HepG2 (cell line): Measurements from ENCODE around the gene TTC28. TPM values are rescaled to one million over a fixed set of nuclear protein-coding genes. Genes with fewer than 3 reads are reported as not detected.

Experiments
- ATAC-seq: fragments of 200-7000 bp; cut with Tn5 transposase; 3 replicates; pipeline ENCODE4 v1.9.1; 2020; ENCODE audit warnings: mild to moderate bottlenecking, moderate library complexity
- BruUV-seq: library from RNA; stranded (reverse); fragments of 400-500 nt; replicated peaks from 2 replicates; lab custom pipeline; 2021; lab: Mats Ljungman, UMichigan
- CTCF ChIA-PET: fragments of 300-600 bp; formaldehyde crosslinking; extraction: SDS; loops from one replicate; lab custom pipeline; 2021; ENCODE audit warnings: low total read pairs, inconsistent platforms, low intra/inter-chr PET ratio; lab: Yijun Ruan, JAX
- POLR2A ChIA-PET: fragments of 350-600 bp; sonication (Branson Sonifier 250); formaldehyde crosslinking; loops from one replicate; lab custom pipeline; 2020; ENCODE audit warnings: antibody characterized with exemption, inconsistent platforms; lab: Yijun Ruan, JAX
- DNase-seq: peaks from one replicate; pipeline ENCODE4 v3.0.0-alpha.2; 2015; ENCODE audit warnings: low spot score
- FAIRE-seq: peaks from 3 replicates; lab custom pipeline; 2011; peaks lifted over from hg19 to GRCh38; lab: Jason Lieb, UNC
- H2AFZ ChIP-seq: one replicate; pipeline ENCODE4 v1.6.1; 2011; ENCODE audit warnings: low read length, inconsistent platforms
- H3K27ac ChIP-seq: fragments of 300-600 bp; 3 replicates; pipeline ENCODE4 v1.8.0; 2011; ENCODE audit warnings: mixed run types, mild to moderate bottlenecking, mixed read lengths, low read length, inconsistent platforms; ENCODE audit not compliant: insufficient read depth; ENCODE audit errors: extremely low read length
- H3K27me3 ChIP-seq, 2 experiments: fragments of 200-600 bp in 1 of 2; 2 replicates in 1 of 2; 3 replicates in 1 of 2; pipeline versions ENCODE4 v1.6.0 to v1.8.0; 2011; ENCODE audit warnings: low read length in 2 of 2, mild to moderate bottlenecking in 2 of 2, moderate library complexity in 2 of 2, inconsistent platforms in 1 of 2; ENCODE audit not compliant: insufficient read depth in 2 of 2, control insufficient read depth in 1 of 2
- H3K36me3 ChIP-seq, 2 experiments: fragments of 200-600 bp in 1 of 2; replicated peaks in 1 of 2; 2 replicates in 1 of 2; 3 replicates in 1 of 2; pipeline versions ENCODE4 v1.5.1 to v1.8.0; 2011; ENCODE audit warnings: low read length in 2 of 2, inconsistent platforms in 1 of 2; ENCODE audit not compliant: insufficient read depth in 2 of 2, control insufficient read depth in 1 of 2
- H3K4me1 ChIP-seq: 2 replicates; pipeline ENCODE4 v1.5.1; 2012; ENCODE audit warnings: low read length, inconsistent platforms; ENCODE audit not compliant: insufficient read depth
- H3K4me2 ChIP-seq: 2 replicates; pipeline ENCODE4 v1.6.0; 2011; ENCODE audit warnings: low read depth, low read length, inconsistent platforms
- H3K4me3 ChIP-seq, 3 experiments: fragments of 200-600 bp in 1 of 3; sonication (generic), shearing (Covaris generic) in 1 of 3; replicated peaks in 1 of 3; 2 replicates each; pipeline ENCODE4 v1.5.1; 2011 to 2016; ENCODE audit warnings: low read length in 3 of 3, inconsistent platforms in 2 of 3, low read depth in 2 of 3, mild to moderate bottlenecking in 2 of 3, control low read depth in 1 of 3, mixed read lengths in 1 of 3; ENCODE audit not compliant: insufficient read depth in 1 of 3
- H3K79me2 ChIP-seq: one replicate; pipeline ENCODE4 v1.6.1; 2011; ENCODE audit warnings: low read length, inconsistent platforms; ENCODE audit not compliant: insufficient read depth
- H3K9ac ChIP-seq: 2 replicates; pipeline ENCODE4 v1.6.0; 2011; ENCODE audit warnings: mild to moderate bottlenecking, low read depth, low read length, inconsistent platforms; ENCODE audit not compliant: insufficient read depth
- H3K9me3 ChIP-seq: 2 replicates; pipeline ENCODE4 v1.5.1; 2012; ENCODE audit warnings: mild to moderate bottlenecking, low read length
- H4K20me1 ChIP-seq: 2 replicates; pipeline ENCODE4 v1.6.0; 2011; ENCODE audit warnings: inconsistent platforms, mild to moderate bottlenecking, low read length, moderate library complexity; ENCODE audit not compliant: insufficient read depth
- CREM ChIP-seq, 2 experiments: sonication (generic) in 1 of 2; formaldehyde crosslinking in 1 of 2; IDR thresholded peaks; 2 replicates each; pipeline versions ENCODE4 v1.4.0 to v1.6.1; 2016 to 2020; ENCODE audit warnings: antibody characterized with exemption in 1 of 2, mild to moderate bottlenecking in 1 of 2, missing genetic modification reagents in 1 of 2
- NCOA2 ChIP-seq: sonication (generic); formaldehyde crosslinking; IDR thresholded peaks from 2 replicates; pipeline ENCODE4 v1.8.0; 2022; ENCODE audit warnings: inconsistent platforms
- NR2F1 ChIP-seq, 2 experiments: fragments of 450-650 bp in 1 of 2; formaldehyde crosslinking in 1 of 2; IDR thresholded peaks; 2 replicates each; pipeline versions ENCODE4 v1.5.0 to v1.6.1; 2016 to 2020; ENCODE audit warnings: mild to moderate bottlenecking in 1 of 2, missing compliant biosample characterization in 1 of 2, missing genetic modification reagents in 1 of 2, moderate library complexity in 1 of 2
- RXRA ChIP-seq: sonication (generic); formaldehyde crosslinking; IDR thresholded peaks from 2 replicates; pipeline ENCODE4 v1.5.1; 2020; ENCODE audit warnings: missing genetic modification reagents
- SOX13 ChIP-seq, 3 experiments: fragments of 450-650 bp in 1 of 3; sonication (generic) in 1 of 3; formaldehyde crosslinking in 1 of 3; IDR thresholded peaks in 2 of 3; conservative IDR thresholded peaks in 1 of 3; 2 replicates each; pipeline versions ENCODE4 v1.5.0 to v1.6.1; 2016 to 2020; ENCODE audit warnings: antibody characterized with exemption in 1 of 3, mild to moderate bottlenecking in 1 of 3, missing compliant biosample characterization in 1 of 3, missing genetic modification reagents in 1 of 3, moderate library complexity in 1 of 3
- ZNF367 ChIP-seq: sonication (generic); formaldehyde crosslinking; IDR thresholded peaks from 2 replicates; pipeline ENCODE4 v1.4.0; 2020; ENCODE audit warnings: missing genetic modification reagents, borderline replicate concordance
- ZNF546 ChIP-seq: sonication (generic); formaldehyde crosslinking; conservative IDR thresholded peaks from 2 replicates; pipeline ENCODE4 v1.8.1; 2023; ENCODE audit warnings: mild to moderate bottlenecking, missing genetic modification reagents
- ZNF572 ChIP-seq: sonication (generic); formaldehyde crosslinking; IDR thresholded peaks from 2 replicates; pipeline ENCODE4 v1.5.1; 2020; ENCODE audit warnings: mild to moderate bottlenecking, missing genetic modification reagents
- ZNF737 ChIP-seq: sonication (generic); formaldehyde crosslinking; IDR thresholded peaks from 2 replicates; pipeline ENCODE4 v1.5.0; 2020; ENCODE audit warnings: missing genetic modification reagents, mild to moderate bottlenecking, borderline replicate concordance
- ZNF747 ChIP-seq: sonication (generic); formaldehyde crosslinking; IDR thresholded peaks from 2 replicates; pipeline ENCODE4 v1.8.1; 2023; ENCODE audit warnings: missing genetic modification reagents, mild to moderate bottlenecking, borderline replicate concordance
- ZNF839 ChIP-seq: sonication (generic); formaldehyde crosslinking; IDR thresholded peaks from 2 replicates; pipeline ENCODE4 v1.4.0; 2020; ENCODE audit warnings: missing genetic modification reagents, mild to moderate bottlenecking, borderline replicate concordance
- WGBS: methylation state at CpG from one replicate; pipeline ENCODE4 v1.1.6; 2017; ENCODE audit warnings: low lambda C conversion rate; 5-methylcytosine and 5-hydroxymethylcytosine counted together
- in situ Hi-C: cut with HindIII; loops from 2 replicates; pipeline ENCODE4 v1.10.0; 2017; ENCODE audit warnings: low pct_unique_long_range_greater_than_20kb; ENCODE audit not compliant: extremely low pct_ligation_motif_present
- intact Hi-C: fragments of 100-400 bp; cut with micrococcal nuclease; formaldehyde crosslinking; loops from one replicate; pipeline ENCODE4 v1.10.0; 2022; ENCODE audit not compliant: unreplicated experiment
- polyA plus RNA-seq, 8 experiments: library from polyadenylated mRNA; depleted of rRNA in 3 of 8; stranded (reverse) in 7 of 8; unstranded in 1 of 8; fragments of >200 nt; fragmentation: Illumina TruSeq in 4 of 8; extraction: Trizol in 4 of 8; gene quantifications; 2 replicates each; pipeline versions ENCODE4 v1.2.1 to v1.2.3, GENCODE V29; 2011 to 2016; ENCODE audit warnings: low read depth in 4 of 8, missing spikeins in 1 of 8, mixed read lengths in 1 of 8; ENCODE audit not compliant: insufficient read depth in 1 of 8
- total RNA-seq, 5 experiments: library from RNA; depleted of rRNA; stranded (reverse); fragments of >200 nt; fragmentation: Illumina TruSeq; extraction: Trizol; gene quantifications; 2 replicates each; pipeline ENCODE4 v1.2.3, GENCODE V29; 2016; ENCODE audit warnings: low read depth in 1 of 5
- TF ChIP-seq, protein P1 (sequence below): sonication (generic); formaldehyde crosslinking; IDR thresholded peaks from 2 replicates; pipeline ENCODE4 v1.4.0; 2020; ENCODE audit warnings: missing genetic modification reagents, mild to moderate bottlenecking, borderline replicate concordance
- TF ChIP-seq, protein P2 (sequence below): IDR thresholded peaks from 2 replicates; pipeline ENCODE4 v1.6.1; 2016; ENCODE audit warnings: mild to moderate bottlenecking

TTC28 gene
- total and polyA plus RNA-seq, 2 of the 13 experiments (the other 11 are each of a cell fraction or from before 2014, with no cell fraction given): 4.2 to 13.1 TPM

DNA sequence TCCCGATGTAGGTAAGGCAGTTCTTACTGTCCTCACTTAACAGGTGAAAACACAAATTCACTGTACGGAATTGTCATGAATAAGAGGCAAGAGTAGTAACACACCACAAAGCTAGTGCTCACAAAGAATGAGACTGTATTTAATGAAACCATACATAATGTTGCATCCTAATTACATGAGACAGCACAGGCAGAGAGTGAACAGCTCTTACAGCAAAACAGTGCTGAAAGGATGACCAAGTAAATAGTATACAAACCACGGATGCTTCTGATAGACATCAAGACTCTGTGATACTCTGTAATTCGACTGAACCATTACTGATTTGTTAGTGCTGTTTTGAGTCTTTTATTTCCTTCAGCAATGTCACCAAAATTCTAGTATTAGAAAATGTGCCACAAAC, 282.3 kb downstream of the TTC28 start (continued):
- no peak for TF ChIP-seq ZNF839
- no peak for TF ChIP-seq RXRA (CRISPR knock-in tag)
- TF ChIP-seq ZNF367 (CRISPR knock-in tag): no peak
- no peak for TF ChIP-seq ZNF747 (CRISPR knock-in tag)
- no peak for TF ChIP-seq ZNF737 (CRISPR knock-in tag)
- TF ChIP-seq, protein P1, sequence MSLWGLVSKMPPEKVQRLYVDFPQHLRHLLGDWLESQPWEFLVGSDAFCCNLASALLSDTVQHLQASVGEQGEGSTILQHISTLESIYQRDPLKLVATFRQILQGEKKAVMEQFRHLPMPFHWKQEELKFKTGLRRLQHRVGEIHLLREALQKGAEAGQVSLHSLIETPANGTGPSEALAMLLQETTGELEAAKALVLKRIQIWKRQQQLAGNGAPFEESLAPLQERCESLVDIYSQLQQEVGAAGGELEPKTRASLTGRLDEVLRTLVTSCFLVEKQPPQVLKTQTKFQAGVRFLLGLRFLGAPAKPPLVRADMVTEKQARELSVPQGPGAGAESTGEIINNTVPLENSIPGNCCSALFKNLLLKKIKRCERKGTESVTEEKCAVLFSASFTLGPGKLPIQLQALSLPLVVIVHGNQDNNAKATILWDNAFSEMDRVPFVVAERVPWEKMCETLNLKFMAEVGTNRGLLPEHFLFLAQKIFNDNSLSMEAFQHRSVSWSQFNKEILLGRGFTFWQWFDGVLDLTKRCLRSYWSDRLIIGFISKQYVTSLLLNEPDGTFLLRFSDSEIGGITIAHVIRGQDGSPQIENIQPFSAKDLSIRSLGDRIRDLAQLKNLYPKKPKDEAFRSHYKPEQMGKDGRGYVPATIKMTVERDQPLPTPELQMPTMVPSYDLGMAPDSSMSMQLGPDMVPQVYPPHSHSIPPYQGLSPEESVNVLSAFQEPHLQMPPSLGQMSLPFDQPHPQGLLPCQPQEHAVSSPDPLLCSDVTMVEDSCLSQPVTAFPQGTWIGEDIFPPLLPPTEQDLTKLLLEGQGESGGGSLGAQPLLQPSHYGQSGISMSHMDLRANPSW (CRISPR knock-in tag): no peak

DNA sequence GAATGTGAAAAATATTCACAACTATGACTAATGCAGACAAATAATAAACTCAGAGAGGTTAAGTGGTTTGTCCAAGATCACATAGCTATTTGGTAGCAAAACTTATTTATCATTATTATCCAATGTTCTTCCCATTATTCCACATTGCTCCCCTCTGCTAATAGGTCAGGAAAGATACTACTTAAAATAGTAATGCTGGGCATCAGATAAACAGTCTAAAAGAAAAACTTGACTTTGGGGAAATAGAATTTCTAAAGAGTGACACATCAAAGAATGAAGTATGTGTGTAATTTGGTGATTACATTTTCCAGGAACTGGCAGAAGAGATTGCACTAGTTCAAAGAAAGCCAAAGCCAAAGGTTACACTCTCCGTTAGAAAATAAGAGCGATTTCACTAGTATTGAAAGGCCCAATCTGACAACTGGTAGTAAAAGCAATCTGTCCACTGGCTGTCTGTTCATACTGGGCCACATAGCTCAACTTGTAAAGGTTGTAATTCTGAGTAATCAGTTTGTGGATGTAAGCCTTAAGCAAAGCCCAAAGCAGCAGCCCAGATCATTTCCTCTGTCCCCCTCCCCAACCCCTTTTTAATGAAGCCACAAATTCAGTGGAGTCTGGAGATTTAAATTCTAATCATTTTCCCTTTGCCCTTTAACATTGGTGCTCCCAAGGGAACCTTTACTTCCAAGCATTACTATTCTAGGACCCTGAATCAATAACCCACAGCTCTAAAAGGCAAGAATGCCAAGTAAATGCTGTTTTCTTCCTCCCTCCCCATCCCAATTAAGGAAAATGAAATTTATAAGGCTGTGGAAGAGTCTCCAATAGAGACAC, 283.5 kb downstream of the TTC28 start:
- peak; percentile 70 for ATAC-seq
- WGBS: 8% methylated on average over 2 of the region's 2 CpGs
- TF ChIP-seq SOX13 (IDR thresholded peaks at IDR 0.05): no peak
- TF ChIP-seq SOX13 (CRISPR knock-in tag; conservative IDR thresholded peaks at IDR 0.05 in 1 of 2, IDR thresholded peaks at IDR 0.05 in 1 of 2): peak in 1 of 2 experiments; percentile 56; a peak in 1 of 4 replicates
- TF ChIP-seq, protein P2, sequence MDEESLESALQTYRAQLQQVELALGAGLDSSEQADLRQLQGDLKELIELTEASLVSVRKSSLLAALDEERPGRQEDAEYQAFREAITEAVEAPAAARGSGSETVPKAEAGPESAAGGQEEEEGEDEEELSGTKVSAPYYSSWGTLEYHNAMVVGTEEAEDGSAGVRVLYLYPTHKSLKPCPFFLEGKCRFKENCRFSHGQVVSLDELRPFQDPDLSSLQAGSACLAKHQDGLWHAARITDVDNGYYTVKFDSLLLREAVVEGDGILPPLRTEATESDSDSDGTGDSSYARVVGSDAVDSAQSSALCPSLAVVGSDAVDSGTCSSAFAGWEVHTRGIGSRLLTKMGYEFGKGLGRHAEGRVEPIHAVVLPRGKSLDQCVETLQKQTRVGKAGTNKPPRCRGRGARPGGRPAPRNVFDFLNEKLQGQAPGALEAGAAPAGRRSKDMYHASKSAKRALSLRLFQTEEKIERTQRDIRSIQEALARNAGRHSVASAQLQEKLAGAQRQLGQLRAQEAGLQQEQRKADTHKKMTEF (CRISPR knock-in tag): peak; percentile 20; the same call in 1 of the 2 replicates
- 0 out of 2 replicates have a peak, but pooled peaks have one; percentile 36 for TF ChIP-seq CREM (IDR thresholded peaks at IDR 0.05)
- no peak for TF ChIP-seq CREM (CRISPR knock-in tag; IDR thresholded peaks at IDR 0.05)
- no peak for TF ChIP-seq ZNF572 (CRISPR knock-in tag)
- TF ChIP-seq ZNF546 (CRISPR knock-in tag): no peak
- peak in 1 of 2 experiments; percentile 73; a peak in 2 of 4 replicates for TF ChIP-seq NR2F1 (CRISPR knock-in tag; IDR thresholded peaks at IDR 0.05)
- peak; percentile 67 for TF ChIP-seq NCOA2 (CRISPR knock-in tag)

More for the DNA sequence above, 283.5 kb downstream of the TTC28 start:
- no peaks in the 10 kb centered on the region for H3K27me3 ChIP-seq
- DNase-seq (peak; percentile 77), FAIRE-seq (peak; percentile 30)
- peak overlapping the region; percentile 2; the same call in 1 of the 2 replicates for H3K4me2 ChIP-seq
- H2AFZ ChIP-seq: no peak overlapping the region
- no peaks in the 10 kb centered on the region for H3K9me3 ChIP-seq
- intact Hi-C loops (no loop called here), in situ Hi-C loops (no loop called here)
- no peak overlapping the region for H3K9ac ChIP-seq
- no peaks in the 10 kb centered on the region for H3K79me2 ChIP-seq
- BruUV-seq: no TSS peak
- H3K36me3 ChIP-seq: no peaks in the 10 kb centered on the region; a peak in 1 of 5 replicates
- no peaks in the 10 kb centered on the region for H4K20me1 ChIP-seq
- H3K4me1 ChIP-seq: peaks cover 20% of the 10 kb centered on the region
- ChIA-PET CTCF (no interaction called here), POLR2A (no interaction called here)
- H3K4me3 ChIP-seq: no peak overlapping the region; a peak in 1 of 6 replicates
- peak overlapping the region; percentile 30 for H3K27ac ChIP-seq
